ENCODE measurements around the gene TEX22.

- TF ChIP-seq, protein P1, sequence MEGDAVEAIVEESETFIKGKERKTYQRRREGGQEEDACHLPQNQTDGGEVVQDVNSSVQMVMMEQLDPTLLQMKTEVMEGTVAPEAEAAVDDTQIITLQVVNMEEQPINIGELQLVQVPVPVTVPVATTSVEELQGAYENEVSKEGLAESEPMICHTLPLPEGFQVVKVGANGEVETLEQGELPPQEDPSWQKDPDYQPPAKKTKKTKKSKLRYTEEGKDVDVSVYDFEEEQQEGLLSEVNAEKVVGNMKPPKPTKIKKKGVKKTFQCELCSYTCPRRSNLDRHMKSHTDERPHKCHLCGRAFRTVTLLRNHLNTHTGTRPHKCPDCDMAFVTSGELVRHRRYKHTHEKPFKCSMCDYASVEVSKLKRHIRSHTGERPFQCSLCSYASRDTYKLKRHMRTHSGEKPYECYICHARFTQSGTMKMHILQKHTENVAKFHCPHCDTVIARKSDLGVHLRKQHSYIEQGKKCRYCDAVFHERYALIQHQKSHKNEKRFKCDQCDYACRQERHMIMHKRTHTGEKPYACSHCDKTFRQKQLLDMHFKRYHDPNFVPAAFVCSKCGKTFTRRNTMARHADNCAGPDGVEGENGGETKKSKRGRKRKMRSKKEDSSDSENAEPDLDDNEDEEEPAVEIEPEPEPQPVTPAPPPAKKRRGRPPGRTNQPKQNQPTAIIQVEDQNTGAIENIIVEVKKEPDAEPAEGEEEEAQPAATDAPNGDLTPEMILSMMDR (IDR thresholded peaks at IDR 0.05): no peak
- TF ChIP-seq POLR2A (IDR thresholded peaks at IDR 0.05): no peak
These were observed 59.7 kb downstream of the TEX22 start for GRCh38 chr14:105458010-105458409.
